ENCODE data around the gene CASP8.

The CASP8 gene

GRCh38 chr2:201244829-201245228 lies 15.5 kb upstream of the CASP8 start:
- DNase-seq = no peak

DNA sequence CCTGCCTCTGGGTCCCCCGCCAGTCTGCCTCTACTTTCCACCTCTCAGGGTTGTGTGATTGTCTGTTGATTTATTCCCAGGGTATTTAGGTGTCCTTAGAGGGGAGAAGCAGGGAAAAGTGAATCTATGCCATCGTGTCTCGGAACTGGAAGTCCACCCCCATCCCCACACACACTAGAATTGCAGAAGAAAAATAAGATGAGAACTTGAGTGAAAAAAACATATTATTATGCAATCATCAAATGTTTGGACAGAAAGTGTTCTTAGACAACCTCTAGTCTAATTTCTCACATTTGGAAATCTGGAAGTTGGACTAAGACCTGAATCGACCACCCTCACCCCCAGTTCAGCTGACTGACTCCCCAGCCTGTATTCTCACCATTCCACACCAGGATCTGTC lies 14.1 kb upstream of the CASP8 start:
- no peak for DNase-seq

- no peak for DNase-seq
These were observed 12.0 kb upstream of the CASP8 start for GRCh38 chr2:201248288-201248844.

DNA sequence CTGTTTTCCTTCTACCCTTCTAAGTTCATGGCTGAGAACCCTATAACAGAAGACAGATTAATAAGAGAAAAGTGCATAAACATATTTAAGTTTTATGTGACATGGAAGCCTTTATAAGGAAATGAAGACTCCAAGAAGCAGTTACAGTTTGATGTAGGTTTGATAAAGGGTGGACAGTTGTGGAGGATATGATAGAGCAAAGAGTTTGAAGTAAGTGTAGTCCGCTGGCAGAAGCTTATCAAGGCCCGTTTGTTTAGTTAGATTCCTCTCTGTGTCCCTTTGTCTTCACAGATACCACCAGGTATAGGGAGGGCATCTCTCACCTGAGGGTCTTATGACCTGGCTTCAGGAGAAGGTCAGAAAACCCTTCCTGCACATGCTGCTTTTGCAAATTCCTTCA lies 10.4 kb upstream of the CASP8 start:
- DNase-seq = no peak

DNA sequence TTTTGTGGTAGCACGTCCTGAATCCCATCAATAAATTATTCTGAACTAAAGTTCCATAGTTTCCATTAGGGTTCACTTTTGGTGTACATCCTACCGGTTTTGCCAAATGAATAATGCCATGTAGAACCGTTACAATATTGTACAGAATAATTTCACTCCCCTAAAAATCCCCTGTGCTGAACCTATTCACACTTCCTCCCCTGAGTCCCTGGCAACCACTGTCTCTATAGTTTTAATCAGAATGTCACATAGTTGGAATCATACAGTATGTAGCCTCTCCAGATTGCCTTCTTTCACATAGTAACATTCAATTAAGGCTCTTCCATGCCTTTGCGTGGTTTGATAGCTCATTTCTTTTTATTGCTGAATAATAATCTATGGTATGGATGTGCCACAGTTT lies 9.6 kb upstream of the CASP8 start:
- DNase-seq = no peak

DNA sequence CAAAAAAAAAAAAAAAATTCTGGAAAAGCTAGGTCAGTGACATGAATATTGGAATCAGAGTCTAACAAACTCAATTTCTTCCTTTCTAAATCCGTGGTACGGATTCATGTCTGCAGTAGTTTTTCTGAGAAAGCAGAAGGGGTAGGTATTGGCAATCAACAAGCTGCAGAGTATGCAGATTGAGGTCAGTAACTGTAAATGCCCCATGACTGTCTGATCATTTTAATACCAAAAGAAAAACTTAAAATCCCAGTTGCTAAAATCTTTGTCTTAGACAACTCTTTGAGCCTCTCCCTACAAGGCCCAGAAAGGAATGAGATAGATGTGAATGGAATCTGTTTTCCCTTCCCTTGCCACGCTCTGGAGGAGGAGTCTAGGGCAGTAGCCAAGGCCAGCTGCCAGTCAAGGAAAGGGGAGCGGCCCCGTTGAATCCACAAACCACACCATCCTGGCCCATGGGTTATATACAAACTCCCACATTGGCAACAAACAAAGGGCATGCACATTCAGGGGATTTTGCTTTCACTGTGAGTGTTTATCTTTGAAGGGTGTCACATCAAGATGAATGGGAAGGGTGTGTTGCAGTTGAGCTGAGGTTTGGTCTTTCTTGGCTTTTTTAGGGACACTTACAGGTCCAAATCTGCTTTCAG lies 6.1 kb upstream of the CASP8 start:
- DNase-seq = no peak

GRCh38 chr2:201255408-201256033 lies 4.8 kb upstream of the CASP8 start:
- DNase-seq = no peak

DNA sequence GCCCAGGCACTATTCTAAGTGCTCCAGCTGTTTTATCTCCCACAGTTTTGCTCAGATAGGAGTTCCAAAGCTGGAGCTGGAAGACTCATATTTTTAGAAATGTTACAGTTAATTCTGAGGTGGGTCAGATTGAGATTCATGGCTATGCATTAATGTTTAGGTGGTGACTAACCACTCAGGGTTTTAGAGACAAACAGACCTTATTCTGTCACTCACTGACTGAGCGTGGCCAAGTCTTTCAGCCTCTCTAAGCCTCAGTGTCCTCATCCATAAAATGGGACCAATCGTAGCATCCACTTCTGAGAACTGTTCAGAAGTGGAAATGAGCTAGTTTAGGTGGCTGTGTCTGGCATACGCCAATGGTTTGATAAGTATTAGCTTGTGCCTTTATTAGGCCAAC lies 4.3 kb upstream of the CASP8 start:
- no peak for DNase-seq

- DNase-seq = no peak
These were observed 2.9 kb upstream of the CASP8 start for GRCh38 chr2:201257381-201257955.

DNA sequence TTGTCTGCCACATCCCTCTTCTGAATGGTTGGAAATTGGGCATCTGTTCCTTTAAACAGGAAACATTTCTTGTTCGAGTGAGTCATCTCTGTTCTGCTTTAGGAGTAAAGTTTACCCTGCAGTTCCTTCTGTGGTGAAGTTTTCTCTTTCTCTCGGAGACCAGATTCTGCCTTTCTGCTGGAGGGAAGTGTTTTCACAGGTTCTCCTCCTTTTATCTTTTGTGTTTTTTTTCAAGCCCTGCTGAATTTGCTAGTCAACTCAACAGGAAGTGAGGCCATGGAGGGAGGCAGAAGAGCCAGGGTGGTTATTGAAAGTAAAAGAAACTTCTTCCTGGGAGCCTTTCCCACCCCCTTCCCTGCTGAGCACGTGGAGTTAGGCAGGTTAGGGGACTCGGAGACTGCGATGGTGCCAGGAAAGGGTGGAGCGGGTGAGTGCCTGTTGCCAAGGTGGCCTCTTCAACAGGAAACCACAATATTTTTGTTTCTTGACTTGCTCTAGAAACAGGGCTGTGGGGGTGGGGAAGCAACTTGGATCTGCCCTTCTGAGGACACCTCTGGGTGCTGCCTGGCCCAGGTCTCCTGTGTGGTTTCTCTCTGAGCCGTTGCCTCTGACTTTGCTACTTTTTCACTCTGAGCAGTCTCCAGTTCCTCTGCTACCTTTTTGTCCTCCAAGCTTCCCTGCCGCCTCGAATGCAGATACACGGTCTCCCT lies 2.2 kb upstream of the CASP8 start:
- no peak for DNase-seq

GRCh38 chr2:201258666-201259615 lies 1.4 kb upstream of the CASP8 start:
- DNase-seq = no peak

DNA sequence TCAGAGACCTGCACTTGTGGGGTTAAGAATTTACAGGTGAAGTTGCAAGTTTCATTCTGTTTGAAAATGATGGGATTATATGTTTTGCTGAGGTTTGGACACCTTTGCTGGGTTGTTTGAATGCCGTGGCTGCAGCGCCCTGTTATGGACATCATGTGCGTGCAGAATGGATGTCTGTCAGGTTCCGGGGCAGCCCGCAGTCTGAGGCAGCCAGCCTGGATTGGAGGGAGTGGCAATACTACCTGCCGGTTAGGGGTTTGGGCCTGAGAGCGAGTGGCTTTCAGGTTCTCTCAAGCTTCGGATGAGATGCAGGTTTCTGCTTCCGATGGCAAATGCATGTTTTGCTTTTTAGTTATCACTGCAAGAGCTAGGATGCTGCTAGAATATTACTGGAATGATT lies 1.1 kb downstream of the CASP8 start:
- no peak for DNase-seq

GRCh38 chr2:201261906-201262305 lies 1.6 kb downstream of the CASP8 start:
- no peak for DNase-seq

DNA sequence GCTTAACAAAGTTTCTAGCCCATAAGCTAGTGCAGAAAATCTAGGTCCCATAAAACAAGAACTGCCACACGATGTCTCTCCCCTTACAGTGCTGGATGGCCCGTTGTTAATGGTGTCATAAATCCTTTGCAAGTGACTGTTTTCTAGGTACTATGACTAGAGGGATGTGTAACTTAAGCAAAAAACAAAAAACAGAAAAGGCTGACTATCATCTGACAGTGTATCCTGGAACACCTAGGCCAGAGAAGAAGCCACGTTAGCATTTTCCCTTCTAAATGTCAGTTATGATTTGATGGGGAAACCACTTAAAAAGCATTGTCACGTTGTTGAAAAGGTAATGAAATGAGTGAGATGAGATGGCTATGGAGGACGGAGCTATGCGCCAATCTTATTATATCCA lies 2.4 kb downstream of the CASP8 start:
- no peak for DNase-seq

DNA sequence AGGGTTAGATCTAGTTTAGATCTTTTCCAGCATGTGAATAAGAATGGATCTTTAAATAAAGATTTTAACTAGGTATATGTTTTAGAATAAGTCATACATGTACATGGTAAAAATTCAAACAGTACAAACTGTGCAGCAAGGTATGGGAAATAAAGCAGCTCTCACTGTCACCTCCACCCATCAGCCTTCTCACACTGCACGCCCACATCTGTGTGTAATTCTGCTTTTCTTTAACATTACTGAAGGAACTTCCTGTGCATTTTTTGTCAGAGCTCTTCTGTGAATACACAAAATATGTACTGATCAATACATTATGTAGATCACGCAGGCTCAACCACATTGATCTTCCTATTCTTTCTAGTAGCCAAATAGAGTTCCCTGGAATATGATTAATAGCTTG lies 3.4 kb downstream of the CASP8 start:
- no peak for DNase-seq

GRCh38 chr2:201264472-201265173 lies 4.3 kb downstream of the CASP8 start:
- DNase-seq = no peak

DNA sequence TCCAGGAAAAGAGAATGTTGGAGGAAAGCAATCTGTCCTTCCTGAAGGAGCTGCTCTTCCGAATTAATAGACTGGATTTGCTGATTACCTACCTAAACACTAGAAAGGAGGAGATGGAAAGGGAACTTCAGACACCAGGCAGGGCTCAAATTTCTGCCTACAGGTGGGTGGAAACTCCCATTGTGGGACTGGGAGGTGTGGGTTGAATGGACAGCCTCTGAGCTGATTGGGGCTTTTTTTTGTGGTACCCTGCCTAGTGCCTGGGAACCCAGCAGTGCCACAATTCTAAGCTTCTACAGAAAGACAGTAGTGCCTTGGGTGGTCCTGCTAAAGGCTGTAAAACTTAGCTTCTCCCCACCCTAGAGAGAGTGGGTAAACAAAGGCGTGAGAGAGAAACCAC lies 6.3 kb downstream of the CASP8 start:
- DNase-seq = no peak

DNA sequence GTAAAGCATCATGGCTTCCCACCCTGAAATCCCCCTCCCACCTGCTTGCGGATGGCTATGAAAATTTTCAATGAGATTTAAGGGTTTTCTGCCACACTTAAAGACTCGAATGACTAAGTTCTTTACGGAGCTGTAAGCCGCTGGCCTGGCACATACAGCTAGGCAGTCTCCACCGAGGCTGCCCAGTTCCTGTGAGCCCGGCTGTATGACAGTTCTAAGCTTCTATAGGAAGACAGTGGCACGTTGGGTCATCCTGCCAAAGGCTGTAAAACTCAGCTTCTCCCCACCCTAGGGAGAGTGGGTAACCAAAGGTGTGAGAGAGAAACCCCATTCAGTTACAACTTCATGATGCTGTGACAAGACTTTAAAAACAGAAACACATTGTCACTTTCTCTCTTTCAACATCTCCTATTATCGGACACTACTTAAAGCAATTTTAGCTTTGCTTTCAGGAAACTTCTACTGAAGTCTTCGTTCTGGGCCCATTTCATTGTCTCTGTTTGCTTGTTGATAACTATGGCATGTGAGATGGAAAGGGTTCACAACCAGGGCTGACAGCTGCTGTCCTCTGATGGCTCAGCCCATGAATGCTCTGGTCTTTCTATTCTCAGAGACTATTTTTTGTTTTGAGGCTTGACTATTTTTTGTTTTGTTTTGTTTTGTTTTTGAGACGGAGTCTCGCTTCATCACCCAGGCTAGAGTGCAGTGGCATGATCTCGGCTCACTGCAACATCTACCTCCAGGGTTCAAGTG lies 7.1 kb downstream of the CASP8 start:
- no peak for DNase-seq

GRCh38 chr2:201269764-201270163 lies 9.4 kb downstream of the CASP8 start:
- no peak for DNase-seq

DNA sequence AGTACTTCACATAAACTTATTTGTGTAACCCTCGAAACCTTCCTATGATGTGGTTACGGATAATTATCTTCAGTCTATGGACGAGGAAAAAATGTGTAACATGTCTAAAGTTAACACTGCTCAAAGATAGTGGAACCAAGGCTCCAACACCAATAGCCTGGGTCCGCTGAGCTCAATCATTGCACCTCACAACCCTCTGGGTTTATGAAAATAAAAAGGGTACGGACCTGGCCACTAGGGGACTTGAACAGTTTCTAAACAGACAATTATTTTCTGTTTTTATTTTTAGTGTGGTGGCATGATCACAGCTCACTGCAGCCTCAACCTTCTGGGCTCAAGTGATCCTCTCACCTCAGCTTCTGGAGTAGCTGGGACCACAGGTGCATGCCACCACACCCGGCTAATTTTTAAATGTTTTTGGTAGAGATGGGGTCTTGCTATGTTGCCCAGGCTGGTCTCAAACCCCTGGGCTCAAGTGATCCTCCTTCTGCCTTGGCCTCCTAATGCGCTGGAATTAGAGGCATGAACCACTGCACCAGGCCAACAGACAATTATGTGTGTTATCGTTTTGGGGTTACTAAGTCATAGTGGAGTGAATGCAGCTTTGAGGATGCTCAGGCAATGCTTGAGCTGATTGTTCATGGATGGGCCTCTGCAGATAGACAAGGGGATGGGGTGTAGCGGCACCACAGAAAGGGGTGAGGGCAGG lies 10.1 kb downstream of the CASP8 start:
- DNase-seq = no peak

- DNase-seq = no peak
These were observed 11.6 kb downstream of the CASP8 start for GRCh38 chr2:201271917-201272316.
